Stomach smooth muscle (tissue), 2 donors: ENCODE results near the gene PDE4B.
"Not testable (repeated sequence)": the region's sequence is repeated elsewhere in the genome, so short reads cannot be mapped to it uniquely, and the experiment has no call there.

Experiments
- H3K27ac ChIP-seq: one replicate; pipeline ENCODE4 v1.7.0; 2013; ENCODE audit warnings: mild to moderate bottlenecking, low read length, inconsistent platforms
- H3K27me3 ChIP-seq, 2 donors: one replicate each; pipeline ENCODE4 v1.7.0; 2013; ENCODE audit warnings: low read length in 2 of 2; ENCODE audit not compliant: insufficient read depth in 2 of 2, control insufficient read depth in 1 of 2
- H3K36me3 ChIP-seq, 2 donors: one replicate each; pipeline ENCODE4 v1.7.0; 2013; ENCODE audit warnings: low read length in 2 of 2; ENCODE audit not compliant: control insufficient read depth in 2 of 2, insufficient read depth in 2 of 2
- H3K4me1 ChIP-seq: one replicate; pipeline ENCODE4 v1.7.0; 2013; ENCODE audit warnings: low read length; ENCODE audit not compliant: control insufficient read depth, insufficient read depth
- H3K4me3 ChIP-seq, 2 donors: one replicate each; pipeline ENCODE4 v1.7.0; 2013; ENCODE audit warnings: low read length in 2 of 2
- H3K9ac ChIP-seq, 2 donors: one replicate each; pipeline ENCODE4 v1.7.0; 2013; ENCODE audit warnings: low read length in 2 of 2, mild to moderate bottlenecking in 1 of 2
- H3K9me3 ChIP-seq, 2 donors: one replicate each; pipeline ENCODE4 v1.7.0; 2013; ENCODE audit warnings: low read length in 2 of 2; ENCODE audit not compliant: control insufficient read depth in 2 of 2
- donor health status: healthy.
- donor health status: Pancreatic carcinoma.

The PDE4B gene

DNA sequence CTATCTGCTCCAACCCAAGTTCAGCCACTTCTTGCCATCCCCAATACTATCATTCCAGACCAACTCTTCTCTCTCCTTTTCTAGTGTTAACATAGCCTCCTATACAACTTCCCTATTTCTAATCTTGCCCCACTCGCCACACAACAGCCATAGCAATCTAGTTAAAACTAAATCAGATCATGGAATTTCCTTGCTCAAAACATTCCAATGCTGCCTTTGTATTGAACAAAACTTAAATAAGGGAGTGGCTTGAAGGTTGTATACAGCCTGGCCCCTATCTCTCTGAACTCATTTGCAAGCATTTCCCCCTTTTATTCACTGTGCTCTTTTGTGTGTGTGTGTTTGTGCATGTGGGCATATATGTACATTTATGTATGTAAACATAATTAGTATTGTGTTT, 623.2 kb downstream of the PDE4B start:
- Histone ChIP-seq H3K27me3 (no peaks in the 10 kb centered on the region), H3K4me1 (no peaks in the 10 kb centered on the region), H3K27ac (no peak overlapping the region), H3K4me3 (no peak overlapping the region), H3K9me3 (peaks cover 0 to 3% of the 10 kb centered on the region in 2 donors), H3K9ac (no peak overlapping the region), H3K36me3 (no peaks in the 10 kb centered on the region)

DNA sequence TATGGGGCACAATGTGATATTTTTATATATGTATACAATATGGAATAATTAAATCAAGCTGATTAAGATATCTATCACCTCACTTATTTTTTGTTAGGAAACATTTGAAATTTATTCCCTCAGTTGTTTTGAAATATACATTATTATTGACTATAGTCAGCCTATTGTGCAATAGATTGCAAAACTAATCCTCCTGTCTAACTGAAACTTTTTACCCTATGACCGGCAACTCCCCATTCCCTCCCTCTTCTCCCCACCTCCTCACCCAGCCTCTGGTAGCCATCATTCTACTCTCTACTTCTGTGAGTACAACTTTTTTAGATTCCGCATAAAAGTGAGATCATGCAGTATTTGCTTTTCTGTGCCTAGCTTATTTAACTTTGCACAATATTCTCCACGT, 623.6 kb downstream of the PDE4B start:
- H3K4me1 ChIP-seq, result no peaks in the 10 kb centered on the region
- H3K9ac ChIP-seq, result no peak overlapping the region
- H3K36me3 ChIP-seq, result no peaks in the 10 kb centered on the region
- no peak overlapping the region for H3K4me3 ChIP-seq
- peaks cover 0 to 3% of the 10 kb centered on the region in 2 donors for H3K9me3 ChIP-seq
- H3K27ac ChIP-seq, result no peak overlapping the region
- H3K27me3 ChIP-seq, result no peaks in the 10 kb centered on the region

DNA sequence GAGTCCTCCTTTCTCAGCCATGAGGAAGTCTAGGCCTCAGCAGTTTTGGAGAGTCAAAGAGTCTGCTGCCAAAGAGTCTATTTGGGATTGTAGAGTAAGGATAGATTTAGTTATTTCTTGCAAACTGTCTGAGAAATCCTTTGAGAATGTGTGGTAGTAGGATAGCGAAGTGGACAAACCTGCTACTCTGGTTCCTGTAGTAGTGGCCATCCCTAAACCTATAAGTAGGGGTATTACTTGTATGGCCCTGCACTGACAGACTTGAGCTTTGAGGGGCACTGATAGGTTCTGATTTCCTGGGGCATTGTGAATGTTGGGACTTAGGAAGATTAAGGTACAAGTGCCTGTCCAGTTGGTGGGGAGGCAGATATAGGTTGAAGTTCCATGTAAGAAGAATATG, 625.3 kb downstream of the PDE4B start:
- Histone ChIP-seq H3K4me1 (no peaks in the 10 kb centered on the region), H3K4me3 (no peak overlapping the region), H3K36me3 (no peaks in the 10 kb centered on the region), H3K27me3 (no peaks in the 10 kb centered on the region), H3K27ac (no peak overlapping the region), H3K9me3 (peaks cover 0 to 3% of the 10 kb centered on the region in 2 donors), H3K9ac (no peak overlapping the region)

DNA sequence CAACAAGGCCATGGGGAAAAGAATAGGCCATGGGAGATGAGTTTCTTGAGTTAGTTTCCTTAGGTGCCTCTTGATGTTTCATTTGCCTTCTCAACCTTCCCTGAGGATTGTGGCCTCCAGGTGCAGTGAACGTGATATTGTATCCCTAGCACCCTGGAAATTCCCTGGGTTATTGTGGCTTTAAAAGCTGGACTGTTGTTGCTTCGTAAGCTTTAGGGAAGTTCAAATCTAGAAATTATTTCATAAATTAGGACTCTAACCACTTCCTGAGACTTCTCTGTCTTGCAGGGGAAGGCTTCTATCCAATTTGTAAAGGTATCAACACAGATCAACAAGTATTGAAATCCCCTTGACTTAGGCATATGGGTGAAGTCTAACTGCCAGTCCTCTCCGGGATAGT, 627.5 kb downstream of the PDE4B start:
- H3K9ac ChIP-seq, result not testable (repeated sequence)

DNA sequence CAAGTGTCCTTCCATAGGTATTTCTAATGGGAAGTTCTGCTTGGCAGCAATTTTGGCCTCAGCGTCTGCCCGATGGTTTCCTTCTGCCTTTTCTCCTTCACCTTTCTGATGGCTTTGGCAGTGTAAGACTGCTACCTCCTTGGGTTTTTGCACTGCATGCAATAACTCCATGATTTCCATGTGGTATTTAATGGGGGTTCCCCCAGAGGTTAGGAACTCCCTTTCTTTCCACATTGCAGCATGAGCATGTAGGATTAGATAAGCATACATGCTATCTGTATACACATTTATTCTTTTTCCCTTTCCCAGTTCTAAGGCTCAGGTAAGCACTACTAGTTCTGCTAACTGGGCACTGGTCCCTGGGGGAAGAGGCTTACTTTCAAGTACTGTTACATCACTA, 628.2 kb downstream of the PDE4B start:
- not testable (repeated sequence) for H3K9ac ChIP-seq, H3K4me3 ChIP-seq, H3K27ac ChIP-seq, H3K36me3 ChIP-seq, H3K4me1 ChIP-seq, H3K27me3 ChIP-seq, H3K9me3 ChIP-seq

More for the DNA sequence above, 627.5 kb downstream of the PDE4B start:
- H3K36me3 ChIP-seq, H3K4me1 ChIP-seq, H3K27ac ChIP-seq, H3K9me3 ChIP-seq, H3K27me3 ChIP-seq, H3K4me3 ChIP-seq: not testable (repeated sequence)

DNA sequence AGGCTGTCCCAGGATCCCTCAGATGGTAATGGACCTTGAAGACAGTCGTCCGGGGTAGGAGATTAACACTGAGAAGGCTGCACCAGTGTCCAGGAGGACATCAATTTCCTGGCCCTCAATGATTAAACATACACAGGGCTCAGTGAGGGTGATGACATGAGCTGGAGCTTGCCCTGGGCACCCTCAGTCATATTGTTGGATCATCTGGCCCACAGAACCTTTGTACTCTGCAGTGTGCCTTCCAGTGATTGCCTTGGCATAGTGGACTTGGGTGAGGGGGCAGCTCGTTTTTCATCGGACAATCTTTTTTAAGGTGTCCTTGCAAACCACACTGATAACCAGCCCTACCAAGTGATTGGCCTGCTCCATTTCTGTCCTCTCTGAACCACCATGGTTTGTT, 630.1 kb downstream of the PDE4B start:
- Histone ChIP-seq H3K27me3 (no peaks in the 10 kb centered on the region), H3K27ac (no peak overlapping the region), H3K9ac (no peak overlapping the region), H3K4me3 (no peak overlapping the region), H3K9me3 (peaks cover 4% of the 10 kb centered on the region in 2 donors), H3K36me3 (no peaks in the 10 kb centered on the region), H3K4me1 (no peaks in the 10 kb centered on the region)
